ENCODE measurements around the gene NENF.

DNA sequence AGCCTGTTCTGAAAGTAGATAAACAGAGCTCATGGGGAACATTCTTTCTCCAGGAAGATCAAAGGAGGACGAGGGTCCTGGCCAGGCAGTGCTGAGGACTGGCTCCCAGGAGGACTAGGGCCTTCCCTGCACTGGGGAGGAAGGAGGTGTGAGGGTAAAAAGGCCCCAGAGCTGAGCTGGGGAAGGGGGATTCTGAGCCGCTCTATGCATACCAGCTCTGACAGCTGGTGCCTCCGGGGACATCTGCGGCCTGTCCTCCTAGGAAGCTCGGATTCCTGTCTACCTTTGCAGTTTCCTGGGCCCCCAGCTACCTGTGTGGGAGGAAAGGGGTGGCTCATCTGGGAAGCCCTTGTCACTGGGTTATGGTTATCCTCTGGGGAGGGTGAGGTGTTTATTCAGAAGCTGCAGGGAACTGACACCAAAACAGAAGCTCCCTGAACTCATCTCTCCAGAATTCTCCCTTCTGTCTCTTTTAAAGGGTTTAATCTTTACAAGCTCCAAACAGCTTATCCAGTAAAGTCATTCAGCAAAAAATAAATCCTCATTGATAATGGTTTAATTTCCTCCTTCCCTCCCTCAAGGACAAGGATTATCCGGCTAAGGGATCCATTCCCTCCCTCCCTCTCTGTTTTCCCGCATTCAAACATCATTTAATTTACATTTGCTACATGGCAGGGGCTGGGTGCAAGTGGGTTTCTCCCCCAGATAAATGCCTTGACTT, 31.0 kb downstream of the NENF start:
- TF ChIP-seq, protein P1, sequence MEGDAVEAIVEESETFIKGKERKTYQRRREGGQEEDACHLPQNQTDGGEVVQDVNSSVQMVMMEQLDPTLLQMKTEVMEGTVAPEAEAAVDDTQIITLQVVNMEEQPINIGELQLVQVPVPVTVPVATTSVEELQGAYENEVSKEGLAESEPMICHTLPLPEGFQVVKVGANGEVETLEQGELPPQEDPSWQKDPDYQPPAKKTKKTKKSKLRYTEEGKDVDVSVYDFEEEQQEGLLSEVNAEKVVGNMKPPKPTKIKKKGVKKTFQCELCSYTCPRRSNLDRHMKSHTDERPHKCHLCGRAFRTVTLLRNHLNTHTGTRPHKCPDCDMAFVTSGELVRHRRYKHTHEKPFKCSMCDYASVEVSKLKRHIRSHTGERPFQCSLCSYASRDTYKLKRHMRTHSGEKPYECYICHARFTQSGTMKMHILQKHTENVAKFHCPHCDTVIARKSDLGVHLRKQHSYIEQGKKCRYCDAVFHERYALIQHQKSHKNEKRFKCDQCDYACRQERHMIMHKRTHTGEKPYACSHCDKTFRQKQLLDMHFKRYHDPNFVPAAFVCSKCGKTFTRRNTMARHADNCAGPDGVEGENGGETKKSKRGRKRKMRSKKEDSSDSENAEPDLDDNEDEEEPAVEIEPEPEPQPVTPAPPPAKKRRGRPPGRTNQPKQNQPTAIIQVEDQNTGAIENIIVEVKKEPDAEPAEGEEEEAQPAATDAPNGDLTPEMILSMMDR (IDR thresholded peaks at IDR 0.05; ENCODE audit: low read length): no peak
- TF ChIP-seq EZH2 (IDR thresholded peaks at IDR 0.05; ENCODE audit: borderline replicate concordance, low read length): no peak
